ENCODE data around the gene RAPGEF6.
"Not testable (repeated sequence)": the region's sequence is repeated elsewhere in the genome, so short reads cannot be mapped to it uniquely, and the experiment has no call there.

RAPGEF6 gene

DNA sequence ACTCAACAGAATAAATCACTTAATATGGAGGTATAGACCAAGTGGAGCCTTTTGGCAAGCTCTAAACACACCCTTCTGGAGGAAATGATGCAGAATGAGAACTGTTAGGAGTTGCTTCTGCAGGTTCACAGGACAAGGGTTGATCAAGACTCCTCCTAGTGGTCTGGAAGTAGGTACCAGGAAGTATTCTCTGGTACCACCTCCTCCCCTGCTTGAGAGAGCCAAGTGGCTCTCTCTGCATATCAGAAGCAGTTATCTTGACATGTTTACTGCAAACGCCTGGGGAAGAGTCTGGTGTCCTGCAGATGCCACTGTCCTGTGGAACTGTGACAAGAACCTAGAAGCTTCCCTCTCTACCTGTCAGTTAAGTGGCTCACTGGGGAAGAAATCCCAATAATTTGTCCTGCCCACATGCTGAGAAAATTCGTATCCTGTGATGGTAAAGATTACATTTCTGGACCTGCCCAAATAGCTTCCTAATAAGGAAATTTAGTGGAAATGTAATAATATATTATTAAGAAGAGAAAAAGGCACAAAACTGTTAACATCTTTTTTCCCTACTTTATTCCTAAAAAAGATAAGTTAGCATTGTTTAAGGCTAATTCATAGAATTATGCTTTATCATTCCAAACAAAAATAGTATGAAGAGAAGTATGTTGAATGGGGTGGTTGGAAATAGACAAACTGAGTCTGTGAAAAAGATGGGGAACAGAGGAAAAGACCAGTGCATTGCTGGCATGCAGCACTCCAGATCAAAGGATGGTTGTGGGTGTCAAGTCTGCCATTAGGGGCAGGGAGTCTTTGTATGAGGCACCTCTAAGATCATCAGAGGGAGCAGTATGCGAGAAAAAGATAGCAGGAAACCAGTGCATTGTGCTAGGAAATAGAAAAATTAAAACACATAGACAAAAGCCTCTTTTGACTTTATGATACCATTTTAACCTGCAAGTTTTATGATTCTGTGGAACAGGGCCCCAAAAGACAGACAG, 252.3 kb downstream of the RAPGEF6 start:
- H3K27me3 ChIP-seq (ENCODE audit: low read depth), result no peaks in the 10 kb centered on the region
- H3K36me3 ChIP-seq (replicated peaks), result no peaks in the 10 kb centered on the region
- H3K4me1 ChIP-seq, result no peaks in the 10 kb centered on the region; the same call in 1 of the 2 replicates
- no peaks in the 10 kb centered on the region for H3K9me3 ChIP-seq
- in situ Hi-C loops (cut with MboI; ENCODE audit: low sequenced_read_pairs), result loop anchor here (25.0 kb wide), 1 partner anchor 220 kb away; the partner anchor contains the start of genes HINT1 and LYRM7
- no peak overlapping the region for H3K4me3 ChIP-seq
- DNase-seq (ENCODE audit: low spot score in 2 of 2), result peak; percentile 51 to 71

GRCh38 chr5:131381777-131382176, 253.3 kb downstream of the RAPGEF6 start:
- DNase-seq (ENCODE audit: low spot score in 2 of 2), result no peak
- in situ Hi-C loops (cut with MboI; ENCODE audit: low sequenced_read_pairs), result loop anchor here (25.0 kb wide), 1 partner anchor 219 kb away; the partner anchor contains the start of genes HINT1 and LYRM7
- H3K27me3 ChIP-seq (ENCODE audit: low read depth), result no peaks in the 10 kb centered on the region
- no peaks in the 10 kb centered on the region for H3K9me3 ChIP-seq
- H3K4me1 ChIP-seq, result no peaks in the 10 kb centered on the region; the same call in 1 of the 2 replicates
- no peak overlapping the region for H3K4me3 ChIP-seq
- no peaks in the 10 kb centered on the region; the same call in 1 of the 2 replicates for H3K36me3 ChIP-seq (replicated peaks)

- no peak overlapping the region for H3K4me3 ChIP-seq
- no peaks in the 10 kb centered on the region; the same call in 1 of the 2 replicates for H3K36me3 ChIP-seq (replicated peaks)
- no peaks in the 10 kb centered on the region for H3K9me3 ChIP-seq
- no peak for DNase-seq (ENCODE audit: low spot score in 2 of 2)
- H3K4me1 ChIP-seq, result no peaks in the 10 kb centered on the region; the same call in 1 of the 2 replicates
- H3K27me3 ChIP-seq (ENCODE audit: low read depth), result no peaks in the 10 kb centered on the region
- in situ Hi-C loops (cut with MboI; ENCODE audit: low sequenced_read_pairs), result loop anchor here (25.0 kb wide), 1 partner anchor 219 kb away; the partner anchor contains the start of genes HINT1 and LYRM7
Observed at GRCh38 chr5:131381021-131381420, 254.0 kb downstream of the RAPGEF6 start.

DNA sequence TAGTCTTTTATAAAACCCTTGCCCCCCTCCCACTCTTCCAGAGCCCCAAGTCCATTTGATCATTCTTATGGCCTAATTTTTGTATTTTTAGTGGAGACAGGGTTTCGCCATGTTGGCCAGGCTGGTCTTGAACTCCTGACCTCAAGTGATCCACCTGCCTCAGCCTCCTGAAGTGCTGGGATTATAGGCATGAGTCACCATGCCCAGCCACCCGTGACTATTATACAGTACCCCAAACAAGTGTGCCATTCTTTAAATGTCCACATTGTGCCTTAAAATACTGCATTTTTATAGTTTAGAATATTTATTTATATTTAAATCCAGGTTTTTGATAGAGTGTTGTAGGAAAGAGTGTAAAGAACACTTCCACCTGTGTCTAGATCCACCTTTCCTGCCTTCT, 254.8 kb downstream of the RAPGEF6 start:
- DNase-seq (ENCODE audit: low spot score in 2 of 2); H3K9me3 ChIP-seq; H3K27me3 ChIP-seq (ENCODE audit: low read depth); H3K4me1 ChIP-seq; H3K4me3 ChIP-seq; H3K36me3 ChIP-seq (replicated peaks): not testable (repeated sequence)
- in situ Hi-C loops (cut with MboI; ENCODE audit: low sequenced_read_pairs), result loop anchor here (25.0 kb wide), 1 partner anchor 218 kb away; the partner anchor contains the start of genes HINT1 and LYRM7

- in situ Hi-C loops (cut with MboI; ENCODE audit: low sequenced_read_pairs), result loop anchor here (25.0 kb wide), 1 partner anchor 217 kb away; the partner anchor contains the start of genes HINT1 and LYRM7
- Histone ChIP-seq H3K9me3 (no peaks in the 10 kb centered on the region), H3K4me1 (no peaks in the 10 kb centered on the region; the same call in 1 of the 2 replicates), H3K4me3 (no peak overlapping the region), H3K27me3 (ENCODE audit: low read depth) (no peaks in the 10 kb centered on the region), H3K36me3 (replicated peaks) (no peaks in the 10 kb centered on the region; the same call in 1 of the 2 replicates)
- DNase-seq (ENCODE audit: low spot score in 2 of 2), result no peak
Observed at GRCh38 chr5:131379723-131380122, 255.3 kb downstream of the RAPGEF6 start.

- DNase-seq (ENCODE audit: low spot score in 2 of 2), result no peak
- Histone ChIP-seq H3K4me3 (no peak overlapping the region), H3K4me1 (no peaks in the 10 kb centered on the region; the same call in 1 of the 2 replicates), H3K9me3 (no peaks in the 10 kb centered on the region), H3K36me3 (replicated peaks) (no peaks in the 10 kb centered on the region; the same call in 1 of the 2 replicates), H3K27me3 (ENCODE audit: low read depth) (no peaks in the 10 kb centered on the region)
- in situ Hi-C loops (cut with MboI; ENCODE audit: low sequenced_read_pairs), result loop anchor here (25.0 kb wide), 1 partner anchor 217 kb away; the partner anchor contains the start of genes HINT1 and LYRM7
Observed at GRCh38 chr5:131378721-131379541, 256.1 kb downstream of the RAPGEF6 start.

DNA sequence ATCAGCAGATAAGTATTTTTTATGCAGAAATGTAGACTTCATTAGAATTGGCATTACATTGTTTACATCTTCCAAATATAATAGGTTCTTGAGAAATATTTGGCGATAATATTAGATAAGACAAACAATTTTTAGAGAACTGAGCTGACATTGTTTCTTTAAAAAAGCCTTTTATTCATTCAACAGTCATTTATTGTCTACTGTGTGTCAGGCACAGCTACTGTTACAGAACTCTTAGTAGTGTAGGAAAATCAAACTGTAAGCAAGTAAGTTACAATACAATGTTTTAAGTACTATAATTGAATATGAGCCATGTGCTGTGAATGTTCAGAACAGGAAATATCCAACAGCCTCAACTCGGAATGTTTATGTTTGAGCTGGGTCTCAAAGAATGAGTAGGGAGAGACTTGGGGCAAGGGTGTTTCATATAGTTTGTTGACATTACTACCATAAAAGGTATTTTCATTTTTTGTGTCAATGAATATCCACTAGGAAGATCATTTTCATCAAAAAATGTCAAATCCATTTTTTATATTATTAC, 257.2 kb downstream of the RAPGEF6 start:
- H3K9me3 ChIP-seq, result no peaks in the 10 kb centered on the region
- no peaks in the 10 kb centered on the region for H3K27me3 ChIP-seq (ENCODE audit: low read depth)
- in situ Hi-C loops (cut with MboI; ENCODE audit: low sequenced_read_pairs), result loop anchor here (25.0 kb wide), 1 partner anchor 216 kb away; the partner anchor contains the start of genes HINT1 and LYRM7
- no peak overlapping the region for H3K4me3 ChIP-seq
- H3K36me3 ChIP-seq (replicated peaks), result no peaks in the 10 kb centered on the region; the same call in 1 of the 2 replicates
- no peaks in the 10 kb centered on the region; the same call in 1 of the 2 replicates for H3K4me1 ChIP-seq
- no peak for DNase-seq (ENCODE audit: low spot score in 2 of 2)

DNA sequence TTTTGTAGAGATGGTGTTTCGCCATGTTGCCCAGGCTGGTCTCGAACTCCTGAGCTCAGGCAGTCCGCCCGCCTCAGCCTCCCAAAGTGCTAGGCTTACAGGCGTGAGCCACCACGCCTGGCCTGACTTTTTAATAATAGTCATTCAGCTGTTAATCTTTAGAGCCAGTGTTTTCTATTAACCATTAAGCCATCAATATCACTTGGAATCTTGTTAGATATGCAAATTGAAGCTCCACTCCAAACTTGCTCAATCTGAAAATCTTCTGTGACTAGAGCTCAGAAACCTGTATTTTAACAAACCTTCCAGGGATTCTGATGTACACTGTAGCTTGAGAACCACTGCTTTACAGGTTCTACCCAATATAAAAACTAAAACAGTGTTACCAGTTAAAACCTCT, 257.7 kb downstream of the RAPGEF6 start:
- DNase-seq (ENCODE audit: low spot score in 2 of 2), result no peak
- Histone ChIP-seq H3K9me3 (no peaks in the 10 kb centered on the region), H3K27me3 (ENCODE audit: low read depth) (no peaks in the 10 kb centered on the region), H3K36me3 (replicated peaks) (no peaks in the 10 kb centered on the region; the same call in 1 of the 2 replicates), H3K4me3 (no peak overlapping the region), H3K4me1 (no peaks in the 10 kb centered on the region; the same call in 1 of the 2 replicates)
- in situ Hi-C loops (cut with MboI; ENCODE audit: low sequenced_read_pairs), result loop anchor here (25.0 kb wide), 1 partner anchor 215 kb away; the partner anchor contains the start of genes HINT1 and LYRM7

DNA sequence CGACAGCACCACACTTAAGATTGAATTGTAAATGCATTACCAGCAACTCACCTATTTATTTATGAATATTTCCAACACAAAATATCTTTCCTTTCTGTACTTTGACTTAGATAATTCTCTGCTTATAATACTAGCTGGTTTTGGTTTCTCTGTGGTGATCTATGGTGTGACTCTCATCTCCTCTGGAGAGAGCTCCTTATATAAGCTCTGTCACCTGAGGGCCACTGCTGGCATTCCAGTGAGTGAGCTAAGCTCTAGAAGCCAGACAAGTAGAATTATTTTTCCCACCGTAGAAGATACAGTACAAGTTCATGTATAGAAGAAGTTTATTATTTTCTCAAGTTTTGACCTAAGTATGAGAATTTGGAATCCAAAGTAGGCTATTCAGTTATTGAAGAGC, 259.7 kb downstream of the RAPGEF6 start:
- in situ Hi-C loops (cut with MboI; ENCODE audit: low sequenced_read_pairs), result loop anchor here (25.0 kb wide), 1 partner anchor 213 kb away; the partner anchor contains the start of genes HINT1 and LYRM7
- no peaks in the 10 kb centered on the region for H3K27me3 ChIP-seq (ENCODE audit: low read depth)
- H3K36me3 ChIP-seq (replicated peaks), result no peaks in the 10 kb centered on the region; the same call in 1 of the 2 replicates
- peaks cover 12% of the 10 kb centered on the region for H3K4me1 ChIP-seq
- no peak for DNase-seq (ENCODE audit: low spot score in 2 of 2)
- H3K4me3 ChIP-seq, result no peak overlapping the region
- no peaks in the 10 kb centered on the region for H3K9me3 ChIP-seq

Data from HAP-1 (cell line).